Activated T-helper 1 cell treated with anti-CD3 and anti-CD28 coated beads, Interleukin-2, amount 50 U/mL, for 16 hours (primary cell): ENCODE measurements around the gene NPIPA7.
"Not testable (repeated sequence)": the region's sequence is repeated elsewhere in the genome, so short reads cannot be mapped to it uniquely, and the experiment has no call there.

ENCODE experiments used
- DNase-seq, 2 donors: peaks; one replicate each; pipeline ENCODE4 v3.0.0-alpha.2; 2020; ENCODE audit warnings: low read depth in 1 of 2, low spot score in 1 of 2

The NPIPA7 gene

GRCh38 chr16:16378840-16379239 lies at the start of gene NPIPA7:
TSS of gene NPIPA7 (plus strand) at chr16:16379140. CDS start at chr16:16379245, 105 bp downstream.
- DNase-seq: not testable (repeated sequence)

DNA sequence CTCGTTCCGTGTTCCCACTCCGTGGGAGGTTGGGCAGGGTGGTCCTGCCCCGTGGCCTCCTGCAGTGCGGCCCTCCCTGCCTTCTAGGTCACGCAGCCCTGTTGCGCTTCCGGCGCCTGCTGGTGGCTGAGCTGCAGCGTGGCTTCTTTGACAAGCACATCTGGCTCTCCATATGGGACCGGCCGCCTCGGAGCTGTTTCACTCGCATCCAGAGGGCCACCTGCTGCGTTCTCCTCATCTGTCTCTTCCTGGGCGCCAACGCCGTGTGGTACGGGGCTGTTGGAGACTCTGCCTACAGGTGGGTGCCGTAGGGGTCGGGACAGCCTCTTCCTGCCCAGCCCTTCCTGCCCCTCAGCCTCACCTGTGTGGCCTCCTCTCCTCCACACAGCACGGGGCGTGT lies 47.5 kb upstream of the NPIPA7 start:
- not testable (repeated sequence) for DNase-seq

- DNase-seq: not testable (repeated sequence)
Measured at GRCh38 chr16:16357556-16357955, 21.4 kb upstream of the NPIPA7 start.

DNA sequence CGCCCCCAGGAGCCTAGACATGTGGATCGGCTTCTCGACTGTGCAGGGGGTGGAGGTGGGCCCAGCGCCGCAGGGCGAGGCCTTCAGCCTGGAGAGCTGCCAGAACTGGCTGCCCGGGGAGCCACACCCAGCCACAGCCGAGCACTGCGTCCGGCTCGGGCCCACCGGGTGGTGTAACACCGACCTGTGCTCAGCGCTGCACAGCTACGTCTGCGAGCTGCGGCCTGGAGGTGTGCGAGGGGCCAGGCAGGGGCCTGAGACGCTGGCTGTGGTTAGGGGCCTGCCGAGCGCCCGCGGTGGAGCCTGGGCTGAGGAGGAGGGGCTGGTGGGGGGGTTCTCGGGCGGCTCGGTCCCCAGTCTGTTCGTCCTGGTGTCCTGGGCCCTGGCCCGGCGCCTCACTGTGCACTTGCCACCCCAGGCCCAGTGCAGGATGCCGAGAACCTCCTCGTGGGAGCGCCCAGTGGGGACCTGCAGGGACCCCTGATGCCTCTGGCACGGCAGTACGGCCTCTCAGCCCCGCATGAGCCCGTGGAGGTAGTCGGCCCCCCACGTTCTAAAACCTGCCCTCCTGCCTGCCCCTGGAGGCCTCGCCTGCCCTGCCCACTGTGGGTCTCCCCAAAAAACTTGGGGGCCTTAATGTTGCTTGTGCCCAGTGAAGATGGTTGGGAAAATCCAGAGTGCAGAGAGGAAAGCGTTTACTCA lies 20.2 kb upstream of the NPIPA7 start:
- not testable (repeated sequence) for DNase-seq

GRCh38 chr16:16363595-16363994 lies 15.3 kb upstream of the NPIPA7 start:
- DNase-seq: not testable (repeated sequence)

GRCh38 chr16:16364100-16364499 lies 14.8 kb upstream of the NPIPA7 start:
- not testable (repeated sequence) for DNase-seq

GRCh38 chr16:16364701-16365100 lies 14.2 kb upstream of the NPIPA7 start:
- not testable (repeated sequence) for DNase-seq

DNA sequence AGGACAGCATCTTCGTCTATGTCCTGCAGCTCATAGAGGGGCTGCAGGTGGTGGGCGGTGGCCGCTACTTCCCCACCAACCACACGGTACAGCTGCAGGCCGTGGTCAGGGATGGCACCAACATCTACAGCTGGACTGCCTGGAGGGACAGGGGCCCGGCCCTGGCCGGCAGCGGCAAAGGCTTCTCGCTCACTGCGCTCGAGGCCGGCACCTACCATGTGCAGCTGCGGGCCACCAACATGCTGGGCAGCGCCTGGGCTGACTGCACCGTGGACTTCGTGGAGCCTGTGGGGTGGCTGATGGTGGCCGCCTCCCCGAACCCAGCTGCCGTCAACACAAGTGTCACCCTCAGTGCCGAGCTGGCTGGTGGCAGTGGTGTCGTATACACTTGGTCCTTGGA lies 13.6 kb upstream of the NPIPA7 start:
- not testable (repeated sequence) for DNase-seq

DNA sequence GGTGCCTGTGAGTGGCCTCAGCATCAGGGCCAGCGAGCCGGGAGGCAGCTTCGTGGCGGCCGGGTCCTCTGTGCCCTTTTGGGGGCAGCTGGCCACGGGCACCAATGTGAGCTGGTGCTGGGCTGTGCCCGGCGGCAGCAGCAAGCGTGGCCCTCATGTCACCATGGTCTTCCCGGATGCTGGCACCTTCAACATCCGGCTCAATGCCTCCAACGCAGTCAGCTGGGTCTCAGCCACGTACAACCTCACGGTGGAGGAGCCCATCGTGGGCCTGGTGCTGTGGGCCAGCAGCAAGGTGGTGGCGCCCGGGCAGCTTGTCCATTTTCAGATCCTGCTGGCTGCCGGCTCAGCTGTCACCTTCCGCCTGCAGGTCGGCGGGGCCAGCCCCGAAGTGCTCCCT lies 13.1 kb upstream of the NPIPA7 start:
- not testable (repeated sequence) for DNase-seq

DNA sequence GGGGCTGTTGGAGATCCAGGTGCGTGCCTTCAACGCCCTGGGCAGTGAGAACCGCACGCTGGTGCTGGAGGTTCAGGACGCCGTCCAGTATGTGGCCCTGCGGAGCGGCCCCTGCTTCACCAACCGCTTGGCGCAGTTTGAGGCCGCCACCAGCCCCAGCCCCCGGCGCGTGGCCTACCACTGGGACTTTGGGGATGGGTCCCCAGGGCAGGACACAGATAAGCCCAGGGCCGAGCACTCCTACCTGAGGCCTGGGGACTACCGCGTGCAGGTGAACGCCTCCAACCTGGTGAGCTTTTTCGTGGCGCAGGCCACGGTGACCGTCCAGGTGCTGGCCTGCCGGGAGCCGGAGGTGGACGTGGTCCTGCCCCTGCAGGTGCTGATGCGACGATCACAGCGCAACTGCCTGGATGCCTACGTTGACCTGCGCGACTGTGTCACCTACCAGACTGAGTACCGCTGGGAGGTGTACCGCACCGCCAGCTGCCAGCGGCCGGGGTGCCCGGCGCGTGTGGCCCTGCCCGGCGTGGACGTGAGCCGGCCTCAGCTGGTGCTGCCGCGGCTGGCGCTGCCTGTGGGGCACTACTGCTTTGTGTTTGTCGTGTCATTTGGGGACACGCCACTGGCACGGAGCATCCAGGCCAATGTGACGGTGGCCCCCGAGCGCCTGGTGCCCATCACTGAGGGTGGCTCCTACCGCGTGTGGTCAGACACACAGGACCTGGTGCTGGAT lies 12.2 kb upstream of the NPIPA7 start:
- DNase-seq: not testable (repeated sequence)

GRCh38 chr16:16367285-16367628 lies 11.7 kb upstream of the NPIPA7 start:
- not testable (repeated sequence) for DNase-seq

DNA sequence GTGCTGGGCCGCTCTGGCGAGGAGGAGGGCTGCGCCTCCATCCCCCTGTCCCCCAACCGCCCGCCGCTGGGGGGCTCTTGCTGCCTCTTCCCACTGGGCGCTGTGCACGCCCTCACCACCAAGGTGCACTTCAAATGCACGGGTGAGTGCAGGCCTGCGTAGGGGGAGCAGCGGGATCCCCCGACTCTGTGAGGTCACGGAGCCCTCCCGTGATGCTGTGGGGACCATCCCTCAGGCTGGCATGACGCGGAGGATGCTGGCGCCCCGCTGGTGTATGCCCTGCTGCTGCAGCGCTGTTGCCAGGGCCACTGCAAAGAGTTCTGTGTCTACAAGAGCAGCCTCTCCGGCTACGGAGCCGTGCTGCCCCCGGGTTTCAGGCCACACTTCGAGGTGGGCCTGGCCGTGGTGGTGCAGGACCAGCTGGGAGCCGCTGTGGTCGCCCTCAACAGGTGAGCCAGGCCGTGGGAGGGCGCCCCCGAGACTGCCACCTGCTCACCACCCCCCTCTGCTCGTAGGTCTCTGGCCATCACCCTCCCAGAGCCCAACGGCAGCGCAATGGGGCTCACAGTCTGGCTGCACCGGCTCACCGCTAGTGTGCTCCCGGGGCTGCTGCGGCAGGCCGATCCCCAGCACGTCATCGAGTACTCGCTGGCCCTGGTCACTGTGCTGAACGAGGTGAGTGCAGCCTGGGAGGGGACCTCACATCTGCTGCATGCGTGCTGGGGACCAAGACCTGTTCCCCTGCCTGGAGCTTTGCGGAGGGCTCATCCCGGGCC lies 9.7 kb upstream of the NPIPA7 start:
- not testable (repeated sequence) for DNase-seq

DNA sequence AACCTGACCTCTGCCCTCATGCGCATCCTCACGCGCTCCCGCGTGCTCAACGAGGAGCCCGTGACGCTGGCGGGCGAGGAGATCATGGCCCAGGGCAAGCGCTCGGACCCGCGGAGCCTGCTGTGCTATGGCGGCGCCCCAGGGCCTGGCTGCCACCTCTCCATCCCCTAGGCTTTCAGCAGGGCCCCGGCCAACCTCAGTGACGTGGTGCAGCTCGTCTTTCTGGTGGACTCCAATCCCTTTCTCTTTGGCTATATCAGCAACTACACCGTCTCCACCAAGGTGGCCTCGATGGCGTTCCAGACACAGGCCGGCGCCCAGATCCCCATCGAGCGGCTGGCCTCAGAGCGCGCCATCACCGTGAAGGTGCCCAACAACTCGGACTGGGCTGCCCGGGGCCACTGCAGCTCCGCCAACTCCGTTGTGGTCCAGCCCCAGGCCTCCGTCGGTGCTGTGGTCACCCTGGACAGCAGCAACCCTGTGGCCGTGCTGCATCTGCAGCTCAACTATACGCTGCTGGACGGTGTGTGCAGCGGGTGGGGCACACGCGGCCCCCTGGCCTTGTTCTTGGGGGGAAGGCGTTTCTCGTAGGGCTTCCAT lies 7.7 kb upstream of the NPIPA7 start:
- DNase-seq: not testable (repeated sequence)

DNA sequence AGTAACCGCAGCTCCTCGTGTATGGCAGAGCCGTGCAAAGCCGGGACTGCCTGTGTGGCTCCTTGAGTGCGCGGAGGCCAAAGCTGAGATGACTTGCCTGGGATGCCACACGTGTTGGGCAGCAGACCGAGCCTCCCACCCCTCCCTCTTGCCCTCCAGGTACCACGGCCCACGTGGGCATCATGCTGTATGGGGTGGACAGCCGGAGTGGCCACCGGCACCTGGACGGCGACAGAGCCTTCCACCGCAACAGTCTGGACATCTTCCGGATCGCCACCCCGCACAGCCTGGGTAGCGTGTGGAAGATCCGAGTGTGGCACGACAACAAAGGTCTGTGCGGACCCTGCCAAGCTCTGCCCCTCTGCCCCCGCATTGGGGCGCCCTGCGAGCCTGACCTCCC lies 4.7 kb upstream of the NPIPA7 start:
- DNase-seq: not testable (repeated sequence)

DNA sequence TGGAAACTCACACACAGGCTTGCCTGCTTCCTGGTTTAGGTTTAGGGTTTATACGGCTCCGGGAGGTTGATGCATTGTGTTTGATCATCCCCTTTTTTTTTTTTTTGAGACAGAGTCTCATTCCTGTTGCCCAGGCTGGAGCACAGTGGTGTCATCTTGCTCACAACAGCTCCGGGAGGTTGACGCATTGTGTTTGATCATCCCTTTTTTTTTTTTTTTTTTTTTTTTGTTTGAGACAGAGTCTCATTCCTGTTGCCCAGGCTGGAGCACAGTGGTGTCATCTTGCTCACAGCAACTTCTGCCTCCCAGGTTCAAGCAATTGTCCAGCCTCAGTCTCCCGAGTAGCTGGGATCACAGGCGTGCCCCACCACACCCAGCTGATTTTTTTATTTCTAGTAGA lies 20.7 kb downstream of the NPIPA7 start:
- DNase-seq: not testable (repeated sequence)

DNA sequence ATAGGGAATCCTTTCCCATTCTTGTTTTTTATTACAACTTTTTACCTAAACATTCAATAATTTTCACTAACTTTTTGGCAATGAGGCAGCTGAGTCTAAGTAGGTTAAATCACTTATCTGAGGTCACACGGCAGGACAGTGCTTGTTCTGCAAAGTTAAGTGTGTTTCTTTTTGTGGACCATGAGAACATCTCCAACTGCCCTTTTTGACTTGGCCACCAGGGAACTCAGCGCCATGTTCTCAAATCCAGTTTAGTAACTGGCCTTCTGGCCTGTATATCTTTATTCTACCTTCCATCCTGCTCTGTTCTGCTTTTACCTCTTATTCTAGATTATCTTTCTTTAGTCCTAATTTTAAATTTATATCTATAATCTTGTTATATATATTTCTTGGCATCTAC lies 23.4 kb downstream of the NPIPA7 start:
- not testable (repeated sequence) for DNase-seq

GRCh38 chr16:16404283-16404682 lies 25.3 kb downstream of the NPIPA7 start:
- not testable (repeated sequence) for DNase-seq

DNA sequence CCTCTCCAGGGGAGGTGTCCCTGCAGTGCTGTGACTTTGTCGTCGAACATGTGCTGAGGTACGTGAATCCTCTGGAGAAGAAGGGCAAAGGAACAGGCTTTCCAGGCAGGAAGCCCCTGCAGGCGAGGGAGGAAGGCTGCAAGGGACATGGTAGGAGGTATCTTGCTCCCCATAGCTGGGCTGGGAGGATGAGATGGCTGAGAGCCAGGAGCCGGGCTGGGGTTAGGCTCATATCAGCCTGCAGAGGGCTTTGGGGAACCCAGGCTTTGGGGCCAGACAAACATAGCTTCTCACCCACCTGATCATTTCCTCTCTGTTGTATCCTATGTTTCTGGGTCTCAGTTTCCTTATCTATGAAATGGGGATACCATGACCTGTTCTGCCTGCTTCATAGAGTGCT lies 26.5 kb downstream of the NPIPA7 start:
- DNase-seq: not testable (repeated sequence)

GRCh38 chr16:16408430-16408829 lies 29.5 kb downstream of the NPIPA7 start:
- DNase-seq: not testable (repeated sequence)

DNA sequence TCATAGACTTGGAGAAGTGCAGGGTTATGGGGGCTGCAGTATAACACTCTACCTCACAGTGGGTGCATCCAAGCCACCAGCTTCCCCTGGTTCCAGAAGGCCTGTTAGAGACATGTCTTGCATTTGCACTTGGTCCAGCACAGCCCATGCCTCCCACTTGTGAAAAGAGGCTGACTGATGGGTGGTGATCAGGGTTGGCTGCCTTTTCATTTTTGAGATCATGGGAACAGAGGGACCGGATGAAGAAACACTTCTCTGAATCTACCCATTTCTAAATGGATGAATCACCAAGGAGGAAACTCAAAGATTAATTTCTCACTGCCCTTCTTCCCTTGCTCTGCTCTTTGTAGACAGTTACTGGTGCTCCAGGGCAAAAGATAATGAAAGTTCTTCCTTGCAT lies 34.8 kb downstream of the NPIPA7 start:
- DNase-seq: not testable (repeated sequence)

- not testable (repeated sequence) for DNase-seq
Measured at GRCh38 chr16:16417071-16417470, 38.1 kb downstream of the NPIPA7 start.
